GM21367 (cell line): ENCODE results near the gene SEC14L2.
A peak's percentile ranks its signal among the peaks of the same experiment; 100 is the strongest.
"Not testable (repeated sequence)": the region's sequence is repeated elsewhere in the genome, so short reads cannot be mapped to it uniquely, and the experiment has no call there.

Experiments used
- ATAC-seq: cut with Tn5 transposase; IDR thresholded peaks from one replicate; pipeline ENCODE4 v1.9.1; 2021; ENCODE audit not compliant: unreplicated experiment

SEC14L2 gene

GRCh38 chr22:30373331-30374325 is 23.2 kb upstream of the SEC14L2 start:
- no peak for ATAC-seq

DNA sequence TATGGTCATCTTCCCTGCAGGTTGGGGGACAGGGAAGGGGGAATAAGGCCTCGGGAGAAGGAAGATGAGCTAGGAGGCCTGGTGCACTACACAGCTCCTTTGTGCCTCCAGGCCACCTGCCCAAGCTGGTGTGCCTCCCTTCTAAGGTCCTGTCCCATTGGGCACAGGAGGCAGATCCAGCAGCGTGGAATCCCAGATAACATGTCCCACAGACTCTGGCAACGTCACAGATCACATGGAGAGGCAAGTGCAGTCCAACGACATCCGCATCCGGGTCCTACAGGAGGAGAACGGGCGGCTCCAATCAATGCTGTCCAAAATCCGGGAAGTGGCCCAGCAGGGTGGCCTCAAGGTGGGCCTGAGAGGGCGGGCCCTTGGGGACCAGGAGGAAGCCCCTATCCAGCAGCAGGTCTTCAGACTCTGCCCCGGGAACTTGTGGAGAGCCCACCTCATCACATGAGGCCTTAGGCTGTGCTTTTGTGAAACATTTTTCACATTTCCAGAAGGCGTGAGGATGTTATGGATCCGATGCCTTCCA is 21.4 kb upstream of the SEC14L2 start:
- no peak for ATAC-seq

GRCh38 chr22:30380011-30380410 is 16.8 kb upstream of the SEC14L2 start:
- ATAC-seq, result no peak

- ATAC-seq, result no peak
Observed at GRCh38 chr22:30381264-30381663, 15.6 kb upstream of the SEC14L2 start.

DNA sequence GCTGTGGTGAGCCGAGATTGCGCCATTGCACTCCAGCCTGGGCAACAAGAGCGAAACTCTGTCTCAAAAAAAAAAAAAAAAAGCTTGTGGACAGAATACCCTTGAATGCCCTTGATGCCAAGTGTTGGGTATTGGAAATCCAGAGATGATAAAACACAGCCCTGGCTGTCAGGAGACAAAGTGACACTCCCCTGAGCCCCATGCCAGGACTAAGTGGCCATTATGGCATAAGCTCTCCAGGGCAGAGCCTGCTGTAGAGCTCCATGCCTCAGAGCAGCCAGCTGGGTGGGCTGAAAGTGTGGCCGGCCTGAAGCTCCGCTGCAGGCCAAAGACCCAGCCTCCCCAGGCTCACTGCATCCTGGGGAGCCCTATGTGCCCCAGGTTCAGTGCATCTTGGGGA is 14.5 kb upstream of the SEC14L2 start:
- ATAC-seq, result no peak

- ATAC-seq, result no peak
Observed at GRCh38 chr22:30383061-30383460, 13.8 kb upstream of the SEC14L2 start.

GRCh38 chr22:30385942-30386341 is 10.9 kb upstream of the SEC14L2 start:
- no peak for ATAC-seq

DNA sequence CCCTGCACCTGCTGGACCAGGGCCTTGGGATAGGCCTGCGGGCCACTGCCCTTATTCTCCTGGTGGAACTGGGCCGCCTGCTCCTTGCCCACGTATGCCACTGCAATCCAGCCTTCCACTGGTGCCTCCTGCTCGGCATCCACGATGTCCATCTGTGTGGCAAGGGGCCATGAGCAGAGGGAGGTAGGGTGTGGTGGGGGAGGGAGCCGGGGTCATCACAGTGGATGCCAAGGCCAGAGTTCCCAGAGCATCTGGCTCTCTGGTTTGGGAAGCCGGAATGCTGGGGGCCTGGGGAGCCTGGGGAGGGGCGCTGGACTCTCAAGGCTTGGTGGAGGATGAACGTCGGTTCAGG is 10.2 kb upstream of the SEC14L2 start:
- no peak for ATAC-seq

- ATAC-seq, result peak; percentile 59
Observed at GRCh38 chr22:30386960-30387827, 9.6 kb upstream of the SEC14L2 start, which contains the start of gene RNF215. TSS of gene RNF215 (minus strand) at chr22:30387411. CDS start at chr22:30387313, 98 bp downstream.

GRCh38 chr22:30390974-30391691 is 5.7 kb upstream of the SEC14L2 start:
- ATAC-seq, result no peak

DNA sequence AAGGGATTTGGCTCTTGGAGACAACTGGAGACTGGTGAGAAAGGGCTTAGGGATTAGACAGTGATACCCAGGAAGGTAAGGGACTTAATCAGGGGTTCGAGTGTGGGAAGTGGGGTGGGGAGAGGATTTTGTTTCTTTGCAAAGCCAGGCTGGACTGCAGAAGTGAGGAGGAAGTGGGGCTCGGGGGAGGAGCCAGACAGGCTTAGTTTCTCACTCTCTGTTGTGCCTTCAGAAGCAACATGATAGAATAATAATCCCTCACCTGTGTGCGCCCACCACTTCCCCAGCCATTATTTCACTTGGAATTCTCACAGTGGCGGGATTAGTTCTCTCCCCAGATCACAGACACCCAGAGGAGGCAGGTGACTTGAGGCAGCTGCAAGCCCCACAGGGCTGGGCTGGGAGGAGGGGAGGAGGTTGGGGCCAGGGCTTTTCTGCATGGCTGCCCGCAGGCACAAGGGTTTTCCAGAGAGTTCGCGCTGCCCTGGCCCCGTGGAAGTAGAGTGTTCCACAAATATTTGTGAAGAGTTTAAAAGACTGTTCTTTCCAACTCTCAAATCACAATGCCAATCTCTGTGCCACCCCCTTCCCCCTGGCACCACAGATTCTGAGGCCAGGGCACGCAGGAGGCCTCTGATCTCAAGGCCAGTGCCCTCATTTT is 4.0 kb upstream of the SEC14L2 start:
- ATAC-seq, result no peak

DNA sequence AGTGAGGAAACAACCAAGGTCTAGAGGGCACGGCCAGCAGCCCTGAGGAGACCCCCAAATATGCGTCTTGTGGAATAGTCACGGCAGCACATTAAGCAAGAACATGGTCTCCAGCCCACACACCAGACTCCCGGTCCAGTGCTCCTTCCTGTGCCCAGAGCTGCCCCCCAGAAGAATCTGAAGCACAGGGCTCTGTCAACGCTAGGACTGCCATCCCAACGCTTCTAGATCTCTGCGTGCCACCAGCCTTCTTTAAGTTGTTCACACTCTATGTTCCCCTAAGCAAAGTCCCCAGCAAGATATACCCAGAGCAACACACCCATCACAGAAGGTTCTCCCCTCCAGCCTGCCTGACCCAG is 3.5 kb upstream of the SEC14L2 start:
- ATAC-seq, result no peak

DNA sequence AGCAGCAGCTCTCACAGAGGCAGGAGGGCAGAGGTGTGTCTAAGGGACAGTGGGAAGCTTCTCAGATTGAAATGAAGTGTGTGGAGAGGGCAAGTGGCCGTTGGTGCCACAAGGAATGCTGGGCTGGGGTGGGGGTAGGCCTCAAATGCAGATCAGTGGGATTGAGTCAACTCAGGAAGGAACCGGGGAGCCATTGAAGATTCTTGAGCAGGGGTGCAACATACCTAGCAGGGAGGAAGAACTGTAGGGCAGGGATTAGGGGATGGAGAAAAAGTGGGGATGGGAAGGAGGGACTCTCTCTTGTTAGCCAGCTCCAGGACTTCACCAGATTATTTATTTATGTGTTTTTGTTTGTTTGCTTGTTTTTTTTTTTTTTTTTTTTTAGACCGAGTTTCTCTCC is 2.9 kb upstream of the SEC14L2 start:
- ATAC-seq, result no peak

GRCh38 chr22:30397656-30398635 is 1.1 kb downstream of the SEC14L2 start:
- ATAC-seq, result no peak

GRCh38 chr22:30398685-30399680 is 2.2 kb downstream of the SEC14L2 start:
- ATAC-seq, result no peak

GRCh38 chr22:30399718-30400117 is 2.9 kb downstream of the SEC14L2 start:
- ATAC-seq, result no peak

- ATAC-seq, result no peak
Observed at GRCh38 chr22:30400159-30400558, 3.3 kb downstream of the SEC14L2 start.

DNA sequence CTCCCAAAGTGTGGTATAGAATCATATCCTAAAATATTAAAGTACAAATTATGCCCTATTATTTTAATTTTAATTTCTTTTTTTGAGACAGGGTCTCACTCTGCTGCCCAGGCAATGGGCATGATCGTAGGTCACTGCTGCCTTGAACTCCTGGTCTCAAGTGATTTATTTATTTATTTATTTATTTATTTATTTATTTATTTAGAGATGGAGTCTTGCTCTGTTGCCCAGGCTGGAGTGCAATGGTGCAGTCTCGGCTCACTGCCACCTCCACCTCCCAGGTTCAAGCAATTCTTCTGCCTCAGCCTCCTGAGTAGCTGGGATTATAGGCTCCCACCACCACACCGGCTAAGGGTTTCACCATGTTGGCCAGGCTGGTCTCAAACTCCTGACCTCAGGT is 4.2 kb downstream of the SEC14L2 start:
- not testable (repeated sequence) for ATAC-seq
